SK-N-SH treated with all-trans-retinoic acid at 6 μM for 48 hours (cell line): ENCODE measurements around the gene LRRC10.

Experiments
- GLIS3 ChIP-seq: fragments of 250-450 bp; sonication (Bioruptor Pico); IDR thresholded peaks from 2 replicates; pipeline ENCODE4 v1.5.0; 2020; ENCODE audit warnings: mild to moderate bottlenecking, moderate library complexity
- OSR1 ChIP-seq: fragments of 250-450 bp; sonication (Bioruptor Pico); IDR thresholded peaks from 2 replicates; pipeline ENCODE4 v1.8.0; 2022; ENCODE audit warnings: moderate library complexity, mild to moderate bottlenecking, inconsistent platforms
- TCF4 ChIP-seq: fragments of 250-450 bp; sonication (Bioruptor Pico); IDR thresholded peaks from 2 replicates; pipeline ENCODE4 v1.8.0; 2021; ENCODE audit warnings: mild to moderate bottlenecking, moderate library complexity, borderline replicate concordance
- TOX ChIP-seq: fragments of 250-450 bp; sonication (Bioruptor Pico); IDR thresholded peaks from 2 replicates; pipeline ENCODE4 v1.8.0; 2021; ENCODE audit warnings: mild to moderate bottlenecking, moderate library complexity, borderline replicate concordance
- ZFP3 ChIP-seq: fragments of 250-450 bp; sonication (Bioruptor Pico); IDR thresholded peaks from 2 replicates; pipeline ENCODE4 v1.5.0; 2020; ENCODE audit warnings: mild to moderate bottlenecking, moderate library complexity
- ZFP30 ChIP-seq: fragments of 450-650 bp; formaldehyde crosslinking; IDR thresholded peaks from 2 replicates; pipeline ENCODE4 v1.5.0; 2022; ENCODE audit warnings: mild to moderate bottlenecking, moderate library complexity
- ZNF565 ChIP-seq: fragments of 450-650 bp; formaldehyde crosslinking; conservative IDR thresholded peaks from 2 replicates; pipeline ENCODE4 v1.5.0; 2020; ENCODE audit warnings: low read depth, mild to moderate bottlenecking, moderate library complexity
- ZNF70 ChIP-seq: fragments of 450-650 bp; formaldehyde crosslinking; IDR thresholded peaks from 2 replicates; pipeline ENCODE4 v1.5.0; 2020; ENCODE audit warnings: mild to moderate bottlenecking, moderate library complexity
- ZNF8 ChIP-seq: fragments of 450-650 bp; formaldehyde crosslinking; IDR thresholded peaks from 2 replicates; pipeline ENCODE4 v1.5.0; 2020; ENCODE audit warnings: mild to moderate bottlenecking, moderate library complexity
- TF ChIP-seq, protein P1 (sequence below): fragments of 250-450 bp; sonication (Bioruptor Pico); IDR thresholded peaks from 2 replicates; pipeline ENCODE4 v1.8.0; 2020; ENCODE audit warnings: mild to moderate bottlenecking, moderate library complexity, borderline replicate concordance
- TF ChIP-seq, protein P2 (sequence below): fragments of 250-450 bp; sonication (Bioruptor Pico); IDR thresholded peaks from 2 replicates; pipeline ENCODE4 v1.5.1; 2021; ENCODE audit warnings: mild to moderate bottlenecking, moderate library complexity
- TF ChIP-seq, protein P3 (sequence below): fragments of 250-450 bp; sonication (Bioruptor Pico); IDR thresholded peaks from 2 replicates; pipeline ENCODE4 v1.5.1; 2020; ENCODE audit warnings: low read depth, mild to moderate bottlenecking, moderate library complexity

GRCh38 chr12:69610729-69611128, at the start of gene LRRC10:
- TF ChIP-seq ZNF70 (CRISPR knock-in tag) (no peak), GLIS3 (CRISPR knock-in tag) (no peak), ZNF8 (no peak), ZNF565 (no peak), TCF4 (no peak), OSR1 (CRISPR knock-in tag) (no peak), TOX (CRISPR knock-in tag) (no peak), ZFP30 (CRISPR knock-in tag) (no peak), ZFP3 (CRISPR knock-in tag) (no peak)
- TF ChIP-seq, protein P1, sequence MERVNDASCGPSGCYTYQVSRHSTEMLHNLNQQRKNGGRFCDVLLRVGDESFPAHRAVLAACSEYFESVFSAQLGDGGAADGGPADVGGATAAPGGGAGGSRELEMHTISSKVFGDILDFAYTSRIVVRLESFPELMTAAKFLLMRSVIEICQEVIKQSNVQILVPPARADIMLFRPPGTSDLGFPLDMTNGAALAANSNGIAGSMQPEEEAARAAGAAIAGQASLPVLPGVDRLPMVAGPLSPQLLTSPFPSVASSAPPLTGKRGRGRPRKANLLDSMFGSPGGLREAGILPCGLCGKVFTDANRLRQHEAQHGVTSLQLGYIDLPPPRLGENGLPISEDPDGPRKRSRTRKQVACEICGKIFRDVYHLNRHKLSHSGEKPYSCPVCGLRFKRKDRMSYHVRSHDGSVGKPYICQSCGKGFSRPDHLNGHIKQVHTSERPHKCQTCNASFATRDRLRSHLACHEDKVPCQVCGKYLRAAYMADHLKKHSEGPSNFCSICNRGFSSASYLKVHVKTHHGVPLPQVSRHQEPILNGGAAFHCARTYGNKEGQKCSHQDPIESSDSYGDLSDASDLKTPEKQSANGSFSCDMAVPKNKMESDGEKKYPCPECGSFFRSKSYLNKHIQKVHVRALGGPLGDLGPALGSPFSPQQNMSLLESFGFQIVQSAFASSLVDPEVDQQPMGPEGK = no peak
- TF ChIP-seq, protein P2, sequence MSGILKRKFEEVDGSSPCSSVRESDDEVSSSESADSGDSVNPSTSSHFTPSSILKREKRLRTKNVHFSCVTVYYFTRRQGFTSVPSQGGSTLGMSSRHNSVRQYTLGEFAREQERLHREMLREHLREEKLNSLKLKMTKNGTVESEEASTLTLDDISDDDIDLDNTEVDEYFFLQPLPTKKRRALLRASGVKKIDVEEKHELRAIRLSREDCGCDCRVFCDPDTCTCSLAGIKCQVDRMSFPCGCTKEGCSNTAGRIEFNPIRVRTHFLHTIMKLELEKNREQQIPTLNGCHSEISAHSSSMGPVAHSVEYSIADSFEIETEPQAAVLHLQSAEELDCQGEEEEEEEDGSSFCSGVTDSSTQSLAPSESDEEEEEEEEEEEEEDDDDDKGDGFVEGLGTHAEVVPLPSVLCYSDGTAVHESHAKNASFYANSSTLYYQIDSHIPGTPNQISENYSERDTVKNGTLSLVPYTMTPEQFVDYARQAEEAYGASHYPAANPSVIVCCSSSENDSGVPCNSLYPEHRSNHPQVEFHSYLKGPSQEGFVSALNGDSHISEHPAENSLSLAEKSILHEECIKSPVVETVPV (CRISPR knock-in tag) = no peak
- TF ChIP-seq, protein P3, sequence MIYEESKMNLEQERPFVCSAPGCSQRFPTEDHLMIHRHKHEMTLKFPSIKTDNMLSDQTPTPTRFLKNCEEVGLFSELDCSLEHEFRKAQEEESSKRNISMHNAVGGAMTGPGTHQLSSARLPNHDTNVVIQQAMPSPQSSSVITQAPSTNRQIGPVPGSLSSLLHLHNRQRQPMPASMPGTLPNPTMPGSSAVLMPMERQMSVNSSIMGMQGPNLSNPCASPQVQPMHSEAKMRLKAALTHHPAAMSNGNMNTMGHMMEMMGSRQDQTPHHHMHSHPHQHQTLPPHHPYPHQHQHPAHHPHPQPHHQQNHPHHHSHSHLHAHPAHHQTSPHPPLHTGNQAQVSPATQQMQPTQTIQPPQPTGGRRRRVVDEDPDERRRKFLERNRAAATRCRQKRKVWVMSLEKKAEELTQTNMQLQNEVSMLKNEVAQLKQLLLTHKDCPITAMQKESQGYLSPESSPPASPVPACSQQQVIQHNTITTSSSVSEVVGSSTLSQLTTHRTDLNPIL (CRISPR knock-in tag) = no peak
